NOMO-1 (cell line): ENCODE results near the gene FTO.

Source experiments
- DNase-seq, 2 experiments: peaks; one replicate each; lab custom pipeline; 2025; ENCODE audit not compliant: unreplicated experiment in 2 of 2; lab: John Stamatoyannopoulos, UW

Gene FTO

DNA sequence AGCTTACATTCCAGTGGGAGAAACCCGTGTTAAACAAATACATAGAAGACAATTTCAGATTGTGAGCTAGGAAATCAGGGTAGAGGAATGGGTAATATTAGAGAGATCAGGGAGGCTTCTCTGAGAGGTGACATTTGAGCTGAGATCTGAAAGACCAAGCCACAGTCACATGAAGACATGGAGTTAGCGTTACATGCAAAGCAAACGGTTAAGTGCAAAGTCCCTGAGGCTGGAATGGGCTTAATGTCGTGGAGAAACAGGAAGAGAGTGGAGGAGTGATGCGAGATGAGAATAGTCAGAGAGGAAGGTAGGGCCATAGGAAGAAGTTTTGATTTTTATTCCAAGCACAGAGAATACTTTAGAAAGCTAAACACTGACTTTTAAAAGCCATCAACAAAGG, 336.5 kb downstream of the FTO start:
- no peak for DNase-seq

DNA sequence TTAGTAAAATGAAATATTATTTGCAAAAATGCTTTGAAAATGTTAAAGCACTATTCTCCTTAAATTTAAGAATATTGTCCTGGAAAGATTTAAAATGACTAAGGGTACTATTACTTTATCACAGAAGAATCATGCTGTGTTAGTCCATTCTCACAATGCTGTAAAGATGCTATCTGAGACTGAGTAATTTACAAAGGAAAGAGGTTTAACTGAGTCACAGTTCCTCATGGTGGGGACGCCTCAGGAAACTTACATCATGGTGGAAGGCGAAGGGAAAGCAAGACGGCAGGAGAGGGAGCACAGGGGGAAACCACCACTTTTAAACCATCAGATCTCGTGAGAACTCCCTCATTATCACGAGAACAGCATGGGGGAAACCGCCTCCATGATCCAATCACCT, 337.0 kb downstream of the FTO start:
- no peak for DNase-seq

DNA sequence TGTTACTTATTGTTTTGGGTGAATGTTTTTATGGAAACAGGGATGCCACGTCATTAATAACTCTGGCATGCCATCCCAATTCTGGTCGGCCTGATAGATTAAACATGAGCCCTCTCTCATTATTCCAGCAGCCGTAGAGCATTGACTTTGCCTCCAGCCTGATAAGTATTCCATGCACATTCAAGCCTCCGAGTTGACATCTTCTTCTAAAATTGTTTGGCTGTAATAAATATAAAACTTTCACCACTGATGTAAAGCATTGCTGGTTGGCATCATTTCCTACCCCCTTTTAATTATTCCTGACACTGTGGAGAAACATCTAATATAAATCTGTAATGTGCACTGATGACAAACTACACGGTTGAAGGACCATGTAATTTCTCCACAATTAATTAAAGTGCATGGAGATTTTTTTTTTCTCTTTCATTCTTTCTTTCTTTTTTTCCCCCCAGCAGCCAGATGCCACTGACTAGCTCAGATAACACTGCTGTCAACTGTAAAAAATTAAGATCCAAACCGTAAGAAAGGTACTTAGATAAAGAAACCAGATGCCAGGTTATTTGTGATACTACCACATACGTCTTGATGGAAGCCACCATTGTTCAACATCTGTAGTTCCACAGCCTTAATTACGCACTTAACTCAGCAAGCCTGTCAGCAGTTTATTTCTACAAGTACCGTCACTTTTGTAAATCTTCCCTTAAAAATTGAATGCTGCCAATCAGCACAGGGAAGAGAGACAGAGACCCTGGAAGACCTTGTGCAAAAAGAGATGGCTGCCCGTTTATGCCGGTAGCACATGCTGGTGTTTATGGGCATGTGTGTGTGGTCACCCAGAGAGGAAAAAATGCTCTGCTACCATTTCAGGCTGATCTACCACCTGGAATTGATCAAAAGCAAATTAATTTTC, 344.9 kb downstream of the FTO start:
- no peak for DNase-seq

DNA sequence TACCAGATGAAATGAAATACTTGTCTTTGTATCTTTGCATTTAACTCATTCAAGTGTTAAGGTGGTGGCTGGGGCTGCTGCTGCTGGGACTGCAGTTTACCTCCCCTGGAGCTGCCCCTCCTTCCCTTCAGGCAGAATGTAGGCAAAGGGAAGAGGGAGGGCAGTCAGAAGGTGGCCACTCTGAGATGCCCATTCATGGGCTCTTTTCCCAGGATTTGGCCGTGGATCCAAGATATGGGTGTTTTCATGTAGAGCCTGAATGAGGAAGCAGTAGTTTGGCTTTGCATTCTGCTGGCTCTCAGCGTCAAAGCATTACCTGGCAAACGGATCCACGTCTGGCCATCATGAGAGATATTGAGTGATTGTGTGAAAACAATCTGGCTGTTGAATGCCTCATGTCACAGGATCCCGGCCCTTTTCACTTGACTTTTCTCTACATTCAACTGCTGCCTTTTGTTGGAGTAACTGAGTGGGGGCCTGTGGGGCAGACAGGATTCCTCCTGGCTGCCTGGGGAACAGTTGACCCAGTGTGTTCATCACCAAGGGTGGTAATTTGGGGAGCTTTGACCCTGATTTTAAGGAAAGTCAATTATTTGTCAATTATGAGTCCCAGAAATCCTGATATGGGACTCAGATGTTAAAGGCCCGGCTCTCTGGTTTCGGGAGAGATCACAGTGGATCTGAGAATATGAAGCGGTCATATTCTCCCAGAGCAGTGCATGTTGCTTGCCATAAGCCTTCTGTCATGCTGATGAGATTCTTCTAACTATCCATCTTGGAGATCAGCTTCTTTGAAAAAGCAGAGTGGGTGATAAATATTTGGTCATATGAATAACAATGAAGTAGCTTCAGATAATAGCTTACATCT, 345.9 kb downstream of the FTO start:
- DNase-seq = peak in 1 of 2 experiments; percentile 26

DNA sequence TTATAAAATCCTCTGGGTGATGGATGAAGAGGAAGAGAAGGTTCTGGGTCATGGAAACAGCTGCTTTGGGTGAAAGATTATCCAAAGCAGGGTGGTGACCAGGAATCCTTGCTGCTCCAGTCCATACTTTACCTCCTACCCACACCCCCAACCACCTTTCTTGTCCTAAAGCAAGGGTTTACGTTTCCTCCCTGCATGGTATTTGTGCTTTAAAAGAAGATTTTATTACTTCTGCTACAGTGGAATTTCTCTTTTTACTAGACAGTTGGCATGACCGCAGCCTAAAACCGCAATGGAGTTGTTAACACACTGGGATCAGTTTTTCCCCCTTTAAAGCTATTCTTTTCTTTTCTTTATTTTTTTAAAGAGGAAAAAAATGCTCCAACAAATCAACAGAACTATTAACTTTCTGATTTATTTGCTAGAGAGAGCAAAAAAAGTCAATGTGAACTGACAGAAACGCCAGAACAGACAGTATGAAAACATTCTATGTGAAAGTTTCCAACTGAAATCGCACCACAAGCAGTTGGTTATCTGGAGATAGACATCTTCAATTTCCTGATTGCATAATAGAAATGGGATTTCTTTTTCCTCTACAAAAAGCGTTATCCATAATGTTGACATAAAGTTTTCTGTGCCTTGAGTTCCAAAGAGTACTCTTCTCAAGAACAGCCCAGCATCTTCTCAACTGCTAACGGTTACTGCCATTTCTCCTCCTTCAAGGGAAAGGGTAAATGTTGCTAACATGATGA, 346.7 kb downstream of the FTO start:
- peak; percentile 91 to 92 for DNase-seq

DNA sequence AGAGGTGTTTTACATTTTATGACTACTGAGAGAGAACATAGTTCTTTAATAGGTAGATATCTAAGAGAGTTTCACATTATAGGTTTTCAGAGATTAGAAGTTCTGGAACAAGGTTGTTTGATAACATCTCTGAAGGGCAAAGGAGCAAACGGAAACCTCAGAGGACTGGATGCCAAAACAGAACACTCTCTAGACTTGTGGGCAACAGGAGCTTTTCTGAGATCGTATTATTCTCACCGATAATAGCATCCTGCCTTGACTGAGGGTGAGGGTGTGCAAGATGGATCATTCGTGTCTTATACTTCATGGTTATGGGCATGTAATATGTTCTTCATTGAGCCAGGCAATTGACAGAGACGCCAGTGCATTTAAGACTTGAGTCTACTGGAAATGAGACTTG, 347.9 kb downstream of the FTO start:
- DNase-seq = no peak

DNA sequence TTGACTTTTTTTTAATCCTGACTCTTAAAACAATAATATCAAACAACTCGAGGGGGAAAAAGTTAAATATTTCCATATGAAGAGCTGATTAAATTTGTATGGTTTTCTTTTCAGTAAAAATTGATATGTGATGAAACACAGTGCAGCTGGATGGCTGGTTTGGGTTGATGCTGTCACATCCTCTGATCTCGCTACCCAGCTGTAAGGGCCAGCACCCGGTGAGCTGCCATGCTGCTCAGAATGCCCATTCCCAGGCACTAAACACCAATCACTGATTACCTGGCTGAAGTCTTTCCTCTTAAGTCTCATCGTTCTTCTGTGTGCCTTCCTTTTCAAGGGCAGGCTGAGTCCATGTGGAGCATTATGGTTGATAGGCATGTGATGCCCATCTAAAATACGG, 348.3 kb downstream of the FTO start:
- DNase-seq = no peak

DNA sequence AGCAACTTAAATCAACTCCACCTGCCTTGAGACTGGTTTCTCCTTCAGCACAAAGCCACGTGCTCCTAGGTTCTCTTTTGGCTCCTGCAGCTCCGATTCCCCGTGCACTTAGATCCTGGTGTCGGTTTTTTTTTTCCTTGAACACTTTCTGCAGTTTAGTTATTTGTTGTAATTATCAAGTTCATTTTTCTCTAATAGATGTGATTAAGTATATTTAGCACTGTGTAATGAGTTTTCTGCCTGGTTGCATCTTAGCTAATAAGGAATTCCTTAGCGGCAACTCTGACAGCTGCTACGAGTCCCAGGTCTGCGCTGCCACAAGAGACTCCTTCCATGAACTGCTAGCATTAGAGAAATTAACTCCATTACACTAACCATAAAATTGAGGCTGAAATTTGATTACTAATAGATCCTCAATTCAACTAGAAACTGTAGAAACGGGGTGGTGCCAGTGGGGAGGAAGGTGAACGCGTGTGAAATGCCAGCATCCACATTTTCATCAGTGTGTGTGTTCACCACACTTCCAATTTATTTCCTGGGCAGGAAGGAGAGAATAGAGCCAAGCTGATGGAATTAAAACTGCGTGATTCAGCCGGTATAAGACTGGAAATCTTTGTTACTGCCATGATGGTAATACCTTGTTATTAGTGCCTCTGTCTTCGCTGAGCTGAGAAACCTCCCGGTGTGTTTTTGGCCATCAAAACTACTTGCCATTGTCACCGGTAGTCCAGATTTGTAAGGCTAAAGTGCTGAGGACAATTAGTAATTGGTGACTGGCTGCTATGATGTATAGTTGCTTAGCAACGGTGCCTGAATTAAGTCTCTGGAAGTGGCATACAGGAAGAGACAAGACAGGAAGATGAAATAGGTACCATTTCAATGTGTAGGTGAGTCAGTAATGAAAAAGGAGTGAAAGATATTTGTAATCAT, 350.2 kb downstream of the FTO start:
- DNase-seq = no peak

DNA sequence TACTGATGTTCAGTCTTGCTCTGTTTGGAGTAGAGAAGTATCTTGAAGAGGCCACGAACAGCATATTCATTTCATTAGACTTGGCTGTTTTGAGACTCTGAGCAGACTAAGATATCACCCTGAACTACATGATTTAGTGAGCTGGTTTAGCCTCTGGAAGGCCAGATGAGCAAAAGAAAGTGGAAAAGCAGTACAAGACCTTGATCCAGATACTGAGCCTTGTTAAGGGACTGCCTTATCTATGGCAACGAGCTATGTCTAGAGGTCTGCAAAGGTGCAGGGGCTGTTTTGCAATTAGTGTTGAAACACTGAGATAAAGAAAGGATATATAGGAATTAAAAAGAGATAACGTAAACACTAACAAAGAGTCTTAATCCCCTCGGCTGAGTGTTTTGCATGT, 351.2 kb downstream of the FTO start:
- DNase-seq = no peak

DNA sequence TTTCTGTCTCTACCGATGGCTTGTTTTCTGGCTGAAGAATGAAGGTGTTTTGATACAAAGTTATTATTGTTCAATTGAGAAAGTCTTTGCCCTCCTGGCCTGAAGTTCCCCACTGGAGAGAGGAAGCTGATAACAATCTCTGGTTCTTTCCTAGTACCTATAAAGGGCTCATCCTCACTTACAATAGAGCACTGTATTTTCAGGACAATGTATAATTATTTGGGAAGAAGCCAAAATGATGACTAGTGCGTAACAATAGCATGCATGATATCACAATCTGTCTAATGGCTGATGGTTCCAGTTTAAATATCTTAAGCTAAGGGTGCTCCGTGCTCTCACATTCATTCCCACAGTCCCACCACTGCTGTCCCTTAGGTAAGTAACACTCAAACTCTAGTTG, 351.9 kb downstream of the FTO start:
- DNase-seq = no peak

DNA sequence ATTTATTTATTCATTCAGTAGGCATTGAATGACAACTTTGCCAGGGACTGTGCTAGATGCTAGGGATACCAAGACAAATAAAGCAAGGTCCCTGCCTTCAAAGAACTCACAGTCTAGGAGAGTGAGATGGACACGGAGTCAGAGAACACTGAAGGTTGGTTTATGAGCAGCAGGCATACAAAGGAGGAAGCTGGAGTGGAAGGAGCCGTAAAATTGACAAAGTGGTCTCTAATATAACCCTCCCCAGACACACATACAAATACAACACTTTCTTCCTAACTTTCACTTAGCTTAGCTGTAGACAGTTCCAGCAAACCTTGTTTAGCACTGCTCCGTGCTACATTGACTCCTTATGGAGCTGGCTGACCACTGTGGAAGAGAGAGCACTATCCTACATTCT, 353.0 kb downstream of the FTO start:
- DNase-seq = no peak

DNA sequence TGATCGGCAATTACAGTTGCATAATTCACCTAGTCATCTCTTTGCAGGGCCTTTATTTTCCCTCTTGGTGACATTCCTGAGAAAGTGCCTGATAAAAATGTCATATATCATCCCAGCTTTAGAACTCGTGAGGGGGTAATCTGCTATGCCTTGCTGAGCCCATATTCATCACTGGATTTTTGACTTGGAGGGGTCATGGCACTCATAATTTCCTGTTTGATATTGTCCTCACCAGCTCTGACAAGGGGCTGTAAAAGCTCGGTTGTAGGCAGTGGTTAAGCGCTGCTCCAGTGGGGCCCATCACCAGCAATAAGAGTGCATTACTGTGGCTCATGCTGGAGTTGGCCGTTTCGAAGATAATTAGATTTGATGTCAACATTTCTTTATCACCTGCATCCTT, 355.4 kb downstream of the FTO start:
- DNase-seq = no peak

DNA sequence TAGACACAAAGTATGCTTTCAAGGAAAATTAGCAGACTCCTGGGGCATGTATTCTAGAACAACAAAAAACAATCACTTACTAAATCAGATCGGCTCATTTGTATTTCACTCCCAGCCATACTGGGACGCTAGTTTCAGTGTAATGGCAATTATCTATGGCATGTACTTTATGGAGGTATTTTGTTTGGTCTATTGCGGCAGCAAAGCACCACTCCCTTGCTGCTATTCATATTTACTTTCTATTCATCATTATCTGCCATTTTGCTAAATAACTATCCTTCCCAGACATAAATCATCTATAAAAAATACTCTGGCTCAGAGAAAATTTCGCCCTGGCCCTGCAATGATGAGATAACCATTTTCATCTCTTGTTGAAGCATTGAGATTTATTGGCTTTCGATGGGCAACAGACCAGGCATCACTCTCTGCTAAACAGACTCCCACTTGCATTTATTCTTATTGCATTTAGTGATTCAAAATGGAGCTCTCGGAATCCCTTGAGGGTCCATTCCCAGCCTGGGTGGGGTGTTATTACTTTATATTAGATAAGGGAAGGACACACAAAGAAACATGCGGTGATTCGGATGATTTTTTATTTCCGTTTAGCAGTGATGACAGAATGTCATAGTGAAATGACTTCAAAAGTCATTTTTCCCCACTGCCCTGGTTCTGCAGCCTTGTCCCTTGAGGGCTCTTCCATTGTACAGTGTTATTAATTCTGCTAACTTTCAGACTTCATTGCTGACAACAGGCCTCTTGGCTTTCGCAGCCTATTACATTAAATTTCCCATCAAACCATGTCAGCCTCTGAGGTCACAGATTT, 356.9 kb downstream of the FTO start:
- no peak for DNase-seq

DNA sequence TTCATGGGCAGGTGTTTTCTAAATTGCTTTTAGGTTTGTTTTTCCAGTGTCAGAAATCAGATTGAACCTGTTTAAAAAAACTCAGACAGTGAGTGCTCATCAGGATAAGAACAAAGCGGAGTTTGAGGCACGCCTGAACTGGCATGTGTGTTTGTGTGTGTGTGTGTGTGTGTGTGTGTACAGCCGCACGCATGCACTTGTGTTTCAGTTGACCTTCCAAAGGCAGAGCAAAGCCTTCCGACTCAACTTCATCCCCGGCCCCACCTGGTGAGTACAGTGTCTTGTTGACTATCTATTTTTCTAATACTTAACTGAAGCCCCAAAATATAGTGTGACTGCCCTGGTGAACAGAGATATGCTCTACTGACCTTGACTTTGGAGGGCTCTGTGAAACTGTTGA, 357.5 kb downstream of the FTO start:
- DNase-seq = no peak

DNA sequence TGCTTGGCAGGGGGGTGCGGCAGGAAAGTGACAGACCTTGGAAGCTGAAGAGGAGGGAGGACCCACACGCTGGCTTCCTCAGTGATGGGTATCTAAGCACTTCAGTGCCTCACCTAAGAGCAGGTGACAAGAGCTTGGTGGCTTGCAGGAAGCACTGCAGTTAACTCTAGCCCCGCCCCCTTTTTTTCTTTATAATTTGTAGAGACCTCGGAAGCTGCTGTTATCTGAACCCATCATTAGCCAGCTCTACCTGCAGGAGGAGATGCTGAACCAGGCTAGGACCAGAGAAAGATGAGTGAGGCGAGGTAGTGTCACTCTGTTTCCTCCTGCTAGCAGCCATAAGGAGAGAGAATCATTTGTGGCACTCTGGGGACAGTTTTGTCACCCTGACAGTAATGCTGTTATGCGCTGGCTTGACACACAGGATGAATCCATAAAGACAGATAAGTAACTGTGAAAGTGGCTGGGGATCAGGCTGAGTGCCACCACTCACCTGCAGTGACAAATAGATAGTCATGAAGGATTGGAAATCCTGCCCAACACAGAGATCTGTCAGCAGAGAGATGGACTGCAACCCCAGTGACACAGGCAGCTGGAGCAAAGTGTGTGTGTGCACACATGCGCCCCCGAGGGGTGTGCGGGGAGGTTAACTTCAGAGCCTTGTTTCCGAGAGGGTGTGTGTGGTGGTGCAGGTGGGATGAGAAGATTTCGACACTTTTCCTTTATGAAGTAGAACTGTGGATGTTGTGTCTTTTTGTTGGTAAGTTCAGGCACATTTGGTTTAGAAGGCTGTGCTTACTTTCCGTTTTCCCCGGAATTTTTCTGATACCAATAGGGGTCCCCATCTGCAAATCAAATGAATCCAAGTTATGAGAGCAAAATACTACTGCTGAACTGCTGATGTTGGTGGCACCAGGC, 358.7 kb downstream of the FTO start:
- DNase-seq = no peak

DNA sequence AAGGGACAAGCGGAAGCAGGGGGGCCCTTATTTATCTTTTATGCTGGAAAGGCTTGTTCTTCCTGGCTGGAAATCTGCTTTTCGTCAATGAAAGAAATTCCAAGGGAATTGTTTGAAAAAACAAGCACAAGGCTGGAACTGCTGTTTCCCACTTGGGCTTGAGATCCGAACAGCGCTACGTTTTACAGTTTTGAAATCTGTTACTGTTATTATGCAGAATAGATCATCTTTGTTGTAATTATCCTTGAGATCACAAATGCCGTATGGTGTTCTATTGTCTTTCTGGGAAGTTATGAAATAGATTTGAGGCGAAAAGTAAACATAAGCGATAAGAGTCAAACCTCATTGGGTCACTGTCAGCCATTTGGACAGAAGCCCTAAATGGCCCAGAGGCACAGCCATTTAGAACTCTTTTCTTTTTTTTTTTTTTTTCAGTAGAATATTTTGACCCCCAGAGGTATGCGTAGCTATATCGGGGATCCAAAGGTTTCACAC, 359.4 kb downstream of the FTO start:
- no peak for DNase-seq

DNA sequence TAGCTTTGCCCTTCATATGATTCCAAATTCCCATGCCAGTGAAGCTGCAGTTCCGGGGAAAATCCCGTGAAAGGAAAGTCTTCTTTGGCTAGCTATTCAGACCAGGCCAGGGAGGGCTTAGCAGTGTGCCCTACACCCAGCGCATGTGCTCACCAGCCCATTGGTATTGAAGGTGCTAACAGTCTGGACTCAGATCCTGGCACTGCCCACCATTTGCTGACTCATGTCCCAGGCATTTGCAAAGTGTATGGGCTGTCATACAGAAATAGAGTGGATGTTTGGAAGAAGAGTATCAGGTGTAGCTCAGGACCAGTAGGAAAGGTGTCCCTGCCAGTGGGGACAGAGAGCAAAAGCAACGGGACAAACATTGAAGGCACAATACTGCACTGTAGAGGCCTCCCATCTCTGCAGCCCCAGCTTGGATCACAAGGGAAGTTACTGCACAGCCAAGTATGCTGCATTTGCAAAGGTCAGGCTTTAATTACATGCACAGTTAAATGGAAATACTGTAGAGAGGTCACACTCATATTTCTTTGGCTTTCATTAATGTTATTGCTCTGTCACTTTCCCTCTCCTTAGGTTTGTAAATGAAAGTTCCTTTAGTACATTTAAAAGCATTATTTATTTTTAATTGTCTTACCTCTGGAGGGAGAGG, 362.6 kb downstream of the FTO start:
- DNase-seq = no peak
